Measurements from ENCODE around the gene COL6A1. TPM values are rescaled to one million over a fixed set of nuclear protein-coding genes. Genes with fewer than 3 reads are reported as not detected.

The COL6A1 gene
- total and polyA plus RNA-seq, 2 donors (not counting 1 experiment from before 2014, with no cell fraction given): 645 to 1,137 TPM

DNA sequence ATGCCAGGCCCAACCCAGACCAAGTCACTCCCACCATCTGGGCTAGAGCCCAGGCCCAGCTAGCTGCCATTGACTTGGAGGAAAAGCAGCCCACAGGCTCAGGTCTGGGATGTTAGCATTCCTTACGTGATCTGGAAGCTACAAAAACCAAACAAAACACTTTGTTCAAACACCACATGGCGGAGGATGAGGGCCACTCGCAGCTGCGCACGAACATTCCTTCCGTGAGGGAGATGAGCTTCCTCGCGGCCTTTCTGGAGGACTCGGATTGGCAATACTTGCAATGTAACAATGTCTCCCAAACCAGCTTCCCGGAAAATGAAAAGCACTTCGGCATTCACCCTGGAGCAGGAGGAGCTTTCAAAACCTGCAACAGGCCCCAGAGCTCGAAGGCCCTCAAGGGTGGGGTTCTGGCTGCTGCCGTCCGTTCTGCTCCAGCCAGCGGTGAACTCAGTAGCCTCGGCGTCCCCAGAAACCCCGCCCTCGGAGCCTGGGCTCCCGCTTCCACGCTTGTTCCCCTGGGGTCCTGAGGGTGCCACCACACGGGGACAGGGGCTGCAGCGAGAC lies 40.5 kb downstream of the COL6A1 start:
- Histone ChIP-seq H3K4me2 (ENCODE audit: extremely low read depth, insufficient read depth, low read length) (peak overlapping the region; percentile 45), H3K27me3 (ENCODE audit: control insufficient read depth, insufficient read depth, low read length) (no peaks in the 10 kb centered on the region), H2AFZ (ENCODE audit: low read length) (peak overlapping the region; percentile 11), H3K27ac (ENCODE audit: insufficient read depth, low read length) (no peak overlapping the region), H3K36me3 (ENCODE audit: control insufficient read depth, insufficient read depth, low read length) (no peaks in the 10 kb centered on the region), H3K9ac (ENCODE audit: insufficient read depth, low read length) (peak overlapping the region; percentile 10), H3K4me1 (ENCODE audit: control insufficient read depth, extremely low read depth, insufficient read depth, low read length) (peaks cover 7% of the 10 kb centered on the region), H3K4me3 (replicated peaks in 1 of 4; ENCODE audit: control extremely low read depth in 1 of 4, insufficient read depth in 1 of 4, low read depth in 3 of 4, low read length in 4 of 4) (no peak overlapping the region), H3K9me3 (ENCODE audit: control insufficient read depth, insufficient read depth, low read depth, low read length) (no peaks in the 10 kb centered on the region), H4K20me1 (ENCODE audit: control insufficient read depth, extremely low read depth, insufficient read depth, low read length) (no peaks in the 10 kb centered on the region), H3K79me2 (ENCODE audit: control insufficient read depth, insufficient read depth, low read length) (no peaks in the 10 kb centered on the region)
- DNase-seq (ENCODE audit: low read depth in 2 of 2): peak in 1 of 2 donors; percentile 21
- TF ChIP-seq, protein P1, sequence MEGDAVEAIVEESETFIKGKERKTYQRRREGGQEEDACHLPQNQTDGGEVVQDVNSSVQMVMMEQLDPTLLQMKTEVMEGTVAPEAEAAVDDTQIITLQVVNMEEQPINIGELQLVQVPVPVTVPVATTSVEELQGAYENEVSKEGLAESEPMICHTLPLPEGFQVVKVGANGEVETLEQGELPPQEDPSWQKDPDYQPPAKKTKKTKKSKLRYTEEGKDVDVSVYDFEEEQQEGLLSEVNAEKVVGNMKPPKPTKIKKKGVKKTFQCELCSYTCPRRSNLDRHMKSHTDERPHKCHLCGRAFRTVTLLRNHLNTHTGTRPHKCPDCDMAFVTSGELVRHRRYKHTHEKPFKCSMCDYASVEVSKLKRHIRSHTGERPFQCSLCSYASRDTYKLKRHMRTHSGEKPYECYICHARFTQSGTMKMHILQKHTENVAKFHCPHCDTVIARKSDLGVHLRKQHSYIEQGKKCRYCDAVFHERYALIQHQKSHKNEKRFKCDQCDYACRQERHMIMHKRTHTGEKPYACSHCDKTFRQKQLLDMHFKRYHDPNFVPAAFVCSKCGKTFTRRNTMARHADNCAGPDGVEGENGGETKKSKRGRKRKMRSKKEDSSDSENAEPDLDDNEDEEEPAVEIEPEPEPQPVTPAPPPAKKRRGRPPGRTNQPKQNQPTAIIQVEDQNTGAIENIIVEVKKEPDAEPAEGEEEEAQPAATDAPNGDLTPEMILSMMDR (conservative IDR thresholded peaks at IDR 0.05 in 1 of 2, IDR thresholded peaks at IDR 0.05 in 1 of 2; ENCODE audit: low read depth in 1 of 2, low read length in 2 of 2): no peak
- no peak for TF ChIP-seq EZH2 (IDR thresholded peaks at IDR 0.05; ENCODE audit: low read length, missing control alignments)

DNA sequence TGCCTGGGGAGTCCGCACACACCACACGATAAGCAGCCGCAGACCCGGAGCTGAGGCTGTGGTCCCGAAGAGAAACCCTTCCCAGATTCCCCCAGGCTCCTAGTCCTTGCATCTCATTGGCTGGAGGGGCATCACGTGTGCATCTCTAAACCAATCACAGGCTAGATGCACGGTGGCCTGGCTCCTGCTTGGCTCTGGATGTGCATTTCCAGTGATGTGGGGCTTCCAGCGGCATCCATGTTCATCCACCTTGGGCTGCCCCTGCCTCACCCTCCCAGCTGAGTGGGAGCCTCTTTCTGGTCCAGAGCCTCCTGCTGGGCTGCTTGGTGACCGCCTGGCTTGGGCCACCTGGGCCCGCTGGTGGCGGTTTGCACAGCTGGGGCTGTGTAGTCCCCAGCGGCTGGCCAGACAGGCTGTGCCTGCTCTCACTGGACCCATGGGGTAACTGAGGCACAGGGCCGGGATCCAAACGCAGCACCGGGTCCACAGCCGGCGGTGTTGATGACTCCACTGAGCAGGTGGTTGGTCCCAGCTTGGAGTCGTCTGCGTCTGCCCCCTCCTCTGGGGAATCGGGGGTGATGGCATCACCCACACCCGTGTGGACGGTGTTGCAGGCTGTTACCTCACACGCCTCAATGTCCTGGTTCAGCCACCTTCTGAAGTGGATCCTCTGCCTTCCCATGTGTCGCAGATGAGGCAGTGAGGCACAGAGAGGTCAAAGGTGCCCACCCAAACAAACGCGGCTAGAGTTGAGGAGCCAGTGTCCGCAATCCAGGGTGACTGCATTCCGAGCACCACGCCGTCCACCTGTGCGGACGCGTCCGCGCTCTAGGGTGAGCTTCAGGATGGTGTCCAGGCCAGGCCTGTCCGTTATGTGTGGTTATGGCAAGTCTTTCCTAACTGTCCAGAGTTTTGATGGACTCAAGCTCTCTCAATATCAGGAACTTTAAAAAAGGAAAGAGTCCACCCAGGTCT lies 41.3 kb downstream of the COL6A1 start:
- TF ChIP-seq EZH2 (IDR thresholded peaks at IDR 0.05; ENCODE audit: low read length, missing control alignments): no peak
- TF ChIP-seq, protein P1 (conservative IDR thresholded peaks at IDR 0.05 in 1 of 2, IDR thresholded peaks at IDR 0.05 in 1 of 2; ENCODE audit: low read depth in 1 of 2, low read length in 2 of 2): no peak
- DNase-seq (ENCODE audit: low read depth in 2 of 2): no peak
- Histone ChIP-seq H3K79me2 (ENCODE audit: control insufficient read depth, insufficient read depth, low read length) (no peaks in the 10 kb centered on the region), H3K27ac (ENCODE audit: insufficient read depth, low read length) (no peak overlapping the region), H3K9ac (ENCODE audit: insufficient read depth, low read length) (no peak overlapping the region), H3K4me2 (ENCODE audit: extremely low read depth, insufficient read depth, low read length) (no peak overlapping the region), H3K4me1 (ENCODE audit: control insufficient read depth, extremely low read depth, insufficient read depth, low read length) (peaks cover 10% of the 10 kb centered on the region), H3K4me3 (replicated peaks in 1 of 4; ENCODE audit: control extremely low read depth in 1 of 4, insufficient read depth in 1 of 4, low read depth in 3 of 4, low read length in 4 of 4) (no peak overlapping the region), H3K36me3 (ENCODE audit: control insufficient read depth, insufficient read depth, low read length) (no peaks in the 10 kb centered on the region), H4K20me1 (ENCODE audit: control insufficient read depth, extremely low read depth, insufficient read depth, low read length) (no peaks in the 10 kb centered on the region), H3K27me3 (ENCODE audit: control insufficient read depth, insufficient read depth, low read length) (no peaks in the 10 kb centered on the region), H2AFZ (ENCODE audit: low read length) (no peak overlapping the region), H3K9me3 (ENCODE audit: control insufficient read depth, insufficient read depth, low read depth, low read length) (no peaks in the 10 kb centered on the region)

DNA sequence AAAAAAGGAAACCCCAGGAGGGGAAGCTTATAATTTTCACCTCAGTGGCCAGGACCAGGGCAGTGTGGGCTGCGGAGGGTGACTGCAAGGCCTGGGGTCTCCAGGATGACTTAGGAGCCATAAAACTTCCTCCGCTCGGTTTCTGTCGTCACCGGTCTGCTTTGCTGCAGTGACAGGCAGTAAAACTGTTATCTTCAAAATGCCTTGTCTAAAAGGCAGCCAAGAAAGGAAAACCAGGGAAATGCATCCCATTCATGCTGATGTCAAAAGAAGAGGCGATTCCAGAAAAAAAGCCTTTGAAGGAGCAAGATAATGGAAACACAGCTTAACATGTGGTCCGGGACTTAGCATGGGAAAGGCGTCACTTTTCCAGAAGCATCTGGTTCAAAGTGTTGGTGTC lies 42.0 kb downstream of the COL6A1 start:
- Histone ChIP-seq H4K20me1 (ENCODE audit: control insufficient read depth, extremely low read depth, insufficient read depth, low read length) (no peaks in the 10 kb centered on the region), H3K4me2 (ENCODE audit: extremely low read depth, insufficient read depth, low read length) (no peak overlapping the region), H3K27me3 (ENCODE audit: control insufficient read depth, insufficient read depth, low read length) (no peaks in the 10 kb centered on the region), H3K9ac (ENCODE audit: insufficient read depth, low read length) (no peak overlapping the region), H3K9me3 (ENCODE audit: control insufficient read depth, insufficient read depth, low read depth, low read length) (no peaks in the 10 kb centered on the region), H3K79me2 (ENCODE audit: control insufficient read depth, insufficient read depth, low read length) (no peaks in the 10 kb centered on the region), H3K4me3 (replicated peaks in 1 of 4; ENCODE audit: control extremely low read depth in 1 of 4, insufficient read depth in 1 of 4, low read depth in 3 of 4, low read length in 4 of 4) (no peak overlapping the region), H3K4me1 (ENCODE audit: control insufficient read depth, extremely low read depth, insufficient read depth, low read length) (peaks cover 16% of the 10 kb centered on the region), H3K27ac (ENCODE audit: insufficient read depth, low read length) (no peak overlapping the region), H3K36me3 (ENCODE audit: control insufficient read depth, insufficient read depth, low read length) (no peaks in the 10 kb centered on the region), H2AFZ (ENCODE audit: low read length) (no peak overlapping the region)
- TF ChIP-seq EZH2 (IDR thresholded peaks at IDR 0.05; ENCODE audit: low read length, missing control alignments): no peak
- TF ChIP-seq, protein P1 (conservative IDR thresholded peaks at IDR 0.05 in 1 of 2, IDR thresholded peaks at IDR 0.05 in 1 of 2; ENCODE audit: low read depth in 1 of 2, low read length in 2 of 2): no peak
- no peak for DNase-seq (ENCODE audit: low read depth in 2 of 2)
